Activated T-cell treated with anti-CD3 and anti-CD28 coated beads, Interleukin-2, amount 50 U/mL, for 72 hours (primary cell): ENCODE results near the gene DSC1. TPM values are rescaled to one million over a fixed set of nuclear protein-coding genes. Genes with fewer than 3 reads are reported as not detected.

Experiments
- ATAC-seq, 2 donors: fragments of 150-1000 bp; cut with Tn5 transposase; replicated peaks in 1 of 2; 2 replicates each; pipeline ENCODE4 v1.10.0; 2021; ENCODE audit warnings: moderate library complexity in 2 of 2, mild to moderate bottlenecking in 1 of 2
- DNase-seq, 2 donors: peaks; one replicate each; pipeline ENCODE4 v3.0.0; 2021 to 2022; ENCODE audit warnings: mixed read lengths in 1 of 2
- H3K27ac Mint-ChIP-seq: one replicate; pipeline ENCODE4 v1.8.0; 2022; ENCODE audit warnings: mild to moderate bottlenecking, moderate library complexity, mixed read lengths
- H3K27me3 Mint-ChIP-seq: one replicate; pipeline ENCODE4 v1.8.0; 2022; ENCODE audit warnings: low read depth, mixed read lengths
- H3K36me3 Mint-ChIP-seq, 2 donors: one replicate each; pipeline ENCODE4 v1.8.0; 2022; ENCODE audit warnings: mixed read lengths in 2 of 2, mild to moderate bottlenecking in 1 of 2; ENCODE audit not compliant: insufficient read depth in 2 of 2
- H3K4me1 Mint-ChIP-seq: one replicate; pipeline ENCODE4 v1.8.0; 2022; ENCODE audit warnings: low read depth, mixed read lengths
- H3K4me3 Mint-ChIP-seq, 2 donors: one replicate each; pipeline ENCODE4 v1.8.0; 2022; ENCODE audit warnings: mild to moderate bottlenecking in 2 of 2, mixed read lengths in 2 of 2, moderate library complexity in 2 of 2
- H3K9me3 Mint-ChIP-seq, 2 donors: one replicate each; pipeline ENCODE4 v1.8.0; 2022; ENCODE audit warnings: mixed read lengths in 2 of 2
- total RNA-seq, 2 donors: library from RNA; stranded (reverse); gene quantifications; one replicate each; pipeline ENCODE4 v1.2.3, GENCODE V29; 2022

Gene DSC1
- total RNA-seq = under 1 TPM in 1 of 2 donors, not detected in 1; 0.19 TPM

DNA sequence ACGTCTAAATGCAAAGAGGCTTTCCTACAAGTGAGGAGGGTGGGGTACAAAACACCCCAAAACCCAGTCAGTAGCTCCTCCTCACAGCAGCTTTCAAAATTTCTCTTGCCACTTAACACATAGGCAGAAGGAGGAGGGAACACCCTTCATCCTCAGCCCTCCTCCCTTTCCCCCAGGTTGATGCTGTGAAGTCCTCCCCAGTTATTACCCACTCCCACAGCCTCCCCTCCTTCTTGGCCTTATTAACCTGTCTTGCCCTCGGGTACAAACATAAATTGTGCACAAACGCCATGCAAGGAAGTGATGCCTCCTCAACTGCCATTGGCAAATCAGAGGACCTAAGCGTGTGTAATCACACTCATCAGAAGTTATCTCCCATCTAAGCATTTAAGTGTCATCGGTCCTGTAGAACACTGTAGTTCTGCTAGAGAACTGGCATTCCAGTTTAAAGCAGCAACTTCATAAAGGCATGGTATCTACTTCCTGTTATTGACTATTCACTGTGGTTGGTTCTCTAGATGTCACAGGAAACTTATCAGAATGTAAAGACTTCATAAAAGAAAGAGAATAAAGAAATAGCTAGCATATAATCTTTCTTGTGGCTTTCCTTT is at the start of gene DSC1:
TSS of gene DSC1 (minus strand) at position 32 of the 611 bp plus-strand sequence. CDS start 262 bp downstream, outside the sequence.
- H3K27me3 Mint-ChIP-seq = no peaks in the 10 kb centered on the region
- H3K4me1 Mint-ChIP-seq = peaks cover 7% of the 10 kb centered on the region
- no peak within 1 kb of the TSS for H3K27ac Mint-ChIP-seq
- H3K36me3 Mint-ChIP-seq = no peaks in the 10 kb centered on the region
- H3K9me3 Mint-ChIP-seq = no peaks in the 10 kb centered on the region
- peak within 1 kb of the TSS; percentile 13 to 53 for H3K4me3 Mint-ChIP-seq
- ATAC-seq (no peak), DNase-seq (no peak)

DNA sequence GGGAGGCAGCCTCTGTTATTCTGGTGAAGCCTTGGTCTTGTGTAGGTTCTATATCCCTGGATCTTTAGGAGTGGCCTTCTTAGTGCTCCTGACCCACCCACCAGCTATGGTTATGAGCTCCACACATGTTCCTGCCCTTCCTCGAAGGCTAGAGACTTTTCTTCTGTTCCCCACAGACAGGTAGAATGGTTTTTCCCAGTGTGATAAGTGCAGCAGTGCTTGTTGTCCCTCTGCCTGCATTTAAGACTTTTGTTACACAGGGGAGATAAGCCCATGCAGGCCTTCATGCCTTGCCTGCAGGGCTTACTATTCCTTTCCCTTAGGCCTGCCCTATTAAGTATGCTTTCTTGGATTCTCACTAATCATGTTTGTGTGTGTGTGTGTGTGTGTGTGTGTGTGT is 48.4 kb upstream of the DSC1 start:
- DNase-seq = no peak
- no peak overlapping the region for H3K4me3 Mint-ChIP-seq
- no peaks in the 10 kb centered on the region for H3K4me1 Mint-ChIP-seq
- peaks cover 0 to 6% of the 10 kb centered on the region in 2 donors for H3K9me3 Mint-ChIP-seq
- H3K36me3 Mint-ChIP-seq = no peaks in the 10 kb centered on the region
- no peak for ATAC-seq
- no peaks in the 10 kb centered on the region for H3K27me3 Mint-ChIP-seq
- no peak overlapping the region for H3K27ac Mint-ChIP-seq

- Mint-ChIP-seq H3K27me3 (no peaks in the 10 kb centered on the region), H3K27ac (no peak overlapping the region), H3K9me3 (peaks cover 2 to 6% of the 10 kb centered on the region in 2 donors), H3K4me1 (no peaks in the 10 kb centered on the region), H3K36me3 (no peaks in the 10 kb centered on the region), H3K4me3 (no peak overlapping the region)
- DNase-seq = no peak
- no peak for ATAC-seq
These were observed 46.4 kb upstream of the DSC1 start for GRCh38 chr18:31209041-31209440.

DNA sequence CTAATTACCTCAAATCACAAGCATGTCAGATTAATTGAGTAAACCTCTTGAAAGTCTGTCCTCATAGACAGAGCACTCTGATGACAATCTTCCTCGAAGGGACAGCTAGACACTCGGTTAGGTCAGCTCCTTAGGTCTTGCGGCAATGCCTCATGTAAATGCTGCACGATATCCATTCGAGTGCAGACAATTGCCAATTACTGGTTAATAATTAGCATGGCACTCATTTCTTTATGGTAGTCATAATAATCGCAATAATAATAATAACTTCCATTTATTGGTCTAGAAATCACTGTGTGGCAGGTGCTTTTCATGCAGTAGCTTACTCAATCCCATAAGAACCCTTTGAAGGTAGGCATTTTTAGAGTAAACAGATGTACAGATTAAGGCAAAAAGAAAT is 44.7 kb upstream of the DSC1 start:
- Mint-ChIP-seq H3K27me3 (no peaks in the 10 kb centered on the region), H3K4me1 (no peaks in the 10 kb centered on the region)
- DNase-seq = no peak

DNA sequence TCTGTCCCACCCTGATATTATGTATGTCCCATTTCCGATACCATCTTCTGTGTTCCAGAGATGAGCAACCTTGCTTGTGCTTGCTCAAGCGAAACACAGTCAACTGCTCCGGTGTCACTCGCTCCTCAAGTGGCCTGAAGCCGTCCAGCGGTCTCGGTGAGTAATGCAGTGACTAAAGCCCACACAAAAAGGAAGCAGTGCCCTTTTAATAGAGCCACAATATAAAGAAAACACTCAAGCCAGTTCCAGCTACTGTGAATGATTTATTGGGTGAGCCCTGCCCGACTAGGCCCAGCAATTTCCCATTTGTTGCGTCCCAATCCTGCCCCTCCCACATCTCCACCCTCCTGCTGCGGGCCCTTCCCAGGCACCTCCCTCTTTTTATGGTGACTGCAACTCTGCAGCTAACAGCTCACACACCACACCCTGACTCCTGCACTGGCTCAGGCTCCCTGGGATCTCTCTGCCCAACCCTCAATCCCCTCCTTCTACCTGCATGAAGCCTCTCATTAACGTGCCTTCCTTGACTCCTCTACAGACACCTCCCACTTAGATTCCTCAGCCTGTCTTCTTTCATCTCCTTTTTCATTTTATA is 44.2 kb upstream of the DSC1 start:
- no peaks in the 10 kb centered on the region for H3K36me3 Mint-ChIP-seq
- DNase-seq = no peak
- H3K9me3 Mint-ChIP-seq = peaks cover 2 to 3% of the 10 kb centered on the region in 2 donors
- H3K27me3 Mint-ChIP-seq = no peaks in the 10 kb centered on the region
- H3K4me1 Mint-ChIP-seq = no peaks in the 10 kb centered on the region
- ATAC-seq = no peak
- no peak overlapping the region for H3K4me3 Mint-ChIP-seq
- H3K27ac Mint-ChIP-seq = no peak overlapping the region

More for the DNA sequence above, 44.7 kb upstream of the DSC1 start:
- peaks cover 2 to 3% of the 10 kb centered on the region in 2 donors for H3K9me3 Mint-ChIP-seq
- H3K27ac Mint-ChIP-seq = no peak overlapping the region
- H3K36me3 Mint-ChIP-seq = no peaks in the 10 kb centered on the region
- ATAC-seq = no peak
- no peak overlapping the region for H3K4me3 Mint-ChIP-seq

DNA sequence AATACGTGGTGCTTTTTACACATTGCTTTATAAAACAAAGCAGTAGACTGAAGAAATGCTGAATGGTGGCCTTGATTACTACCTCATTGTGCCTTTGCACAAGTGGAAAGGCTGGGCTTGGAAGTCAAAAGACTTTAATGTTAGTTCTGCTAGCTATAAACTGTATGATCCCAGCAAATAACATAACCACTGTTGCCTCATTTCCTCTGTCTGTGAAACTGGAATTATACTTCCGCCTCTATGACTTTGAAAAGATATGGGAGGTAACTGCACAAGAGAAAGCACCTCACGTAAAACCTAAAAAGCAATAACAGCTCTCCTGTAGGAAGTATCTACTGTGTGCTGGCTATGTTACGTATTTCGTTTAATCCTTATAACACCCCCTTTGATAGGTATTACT is 43.4 kb upstream of the DSC1 start:
- no peaks in the 10 kb centered on the region for H3K27me3 Mint-ChIP-seq
- ATAC-seq (no peak), DNase-seq (no peak)
- no peaks in the 10 kb centered on the region for H3K4me1 Mint-ChIP-seq
- no peak overlapping the region for H3K4me3 Mint-ChIP-seq
- H3K9me3 Mint-ChIP-seq = peaks cover 3 to 5% of the 10 kb centered on the region in 2 donors
- H3K36me3 Mint-ChIP-seq = no peaks in the 10 kb centered on the region
- H3K27ac Mint-ChIP-seq = no peak overlapping the region

DNA sequence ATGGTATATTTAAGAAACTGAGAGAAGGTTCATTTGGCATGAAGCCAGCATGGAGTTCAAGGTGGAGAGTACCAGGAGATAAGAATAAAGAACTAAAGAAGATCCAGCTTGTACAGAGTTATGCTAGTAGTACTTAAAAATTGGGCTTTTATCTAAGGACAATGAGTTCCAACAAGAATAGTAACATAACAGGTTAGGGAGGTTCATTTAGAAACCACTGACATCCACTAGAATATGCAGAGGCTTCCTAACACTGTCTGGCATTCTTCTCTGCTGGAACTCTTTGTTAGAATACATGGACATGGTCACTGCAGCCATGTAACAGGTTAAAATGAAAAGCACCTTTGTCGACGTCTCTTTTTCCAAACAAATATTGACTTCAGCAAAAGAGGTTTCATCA is 42.6 kb upstream of the DSC1 start:
- no peak for ATAC-seq
- Mint-ChIP-seq H3K4me3 (no peak overlapping the region), H3K4me1 (no peaks in the 10 kb centered on the region)

DNA sequence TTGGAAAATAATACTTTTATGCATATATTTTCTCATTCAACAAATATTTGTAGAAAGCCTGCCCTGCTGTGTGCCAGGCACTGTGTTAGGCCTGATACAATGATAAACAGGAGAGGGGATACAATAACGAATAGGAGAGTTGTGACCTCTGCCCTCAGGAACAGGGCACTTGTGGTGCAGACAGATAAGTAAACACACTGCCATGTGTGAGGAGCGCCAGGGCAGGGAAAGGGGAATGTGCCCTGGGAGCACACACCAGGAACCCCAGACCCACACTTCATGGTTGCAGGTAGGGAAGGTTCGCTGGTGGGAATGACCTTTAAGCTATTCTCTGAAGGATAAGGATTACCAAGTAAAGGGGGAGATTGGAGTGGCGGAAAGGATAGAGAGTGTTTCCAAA is 42.2 kb upstream of the DSC1 start:
- Mint-ChIP-seq H3K36me3 (no peaks in the 10 kb centered on the region), H3K27me3 (no peaks in the 10 kb centered on the region), H3K27ac (no peak overlapping the region), H3K4me1 (no peaks in the 10 kb centered on the region), H3K4me3 (no peak overlapping the region), H3K9me3 (peaks cover 0 to 5% of the 10 kb centered on the region in 2 donors)
- DNase-seq (no peak), ATAC-seq (no peak)

More for the DNA sequence above, 42.6 kb upstream of the DSC1 start:
- DNase-seq = no peak
- no peaks in the 10 kb centered on the region for H3K36me3 Mint-ChIP-seq
- no peaks in the 10 kb centered on the region for H3K27me3 Mint-ChIP-seq
- H3K9me3 Mint-ChIP-seq = peaks cover 0 to 5% of the 10 kb centered on the region in 2 donors
- H3K27ac Mint-ChIP-seq = no peak overlapping the region

GRCh38 chr18:31204166-31204565 is 41.5 kb upstream of the DSC1 start:
- Mint-ChIP-seq H3K4me3 (no peak overlapping the region), H3K36me3 (no peaks in the 10 kb centered on the region), H3K27me3 (no peaks in the 10 kb centered on the region), H3K9me3 (peaks cover 0 to 5% of the 10 kb centered on the region in 2 donors), H3K4me1 (no peaks in the 10 kb centered on the region), H3K27ac (no peak overlapping the region)
- ATAC-seq (no peak), DNase-seq (no peak)

DNA sequence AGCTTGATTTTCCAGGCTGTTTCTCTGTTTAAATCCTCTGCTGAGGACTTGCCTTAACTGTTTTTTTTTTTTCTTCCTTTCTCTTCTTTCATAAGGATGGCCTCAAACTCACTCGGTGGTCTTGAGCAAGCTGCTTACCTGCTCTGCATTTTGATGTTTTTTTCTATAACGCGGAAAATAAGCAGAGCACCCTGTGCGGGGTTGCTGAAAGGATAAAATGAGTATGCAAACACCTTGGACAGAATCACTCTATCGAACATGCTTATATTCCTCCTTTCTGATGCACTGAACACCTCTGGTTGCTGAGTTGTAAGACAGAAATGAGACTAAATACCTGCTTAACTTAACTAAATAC is 41.1 kb upstream of the DSC1 start:
- Mint-ChIP-seq H3K27me3 (no peaks in the 10 kb centered on the region), H3K4me3 (no peak overlapping the region), H3K27ac (no peak overlapping the region), H3K36me3 (no peaks in the 10 kb centered on the region), H3K4me1 (no peaks in the 10 kb centered on the region), H3K9me3 (peaks cover 0 to 5% of the 10 kb centered on the region in 2 donors)
- ATAC-seq (no peak), DNase-seq (no peak)

DNA sequence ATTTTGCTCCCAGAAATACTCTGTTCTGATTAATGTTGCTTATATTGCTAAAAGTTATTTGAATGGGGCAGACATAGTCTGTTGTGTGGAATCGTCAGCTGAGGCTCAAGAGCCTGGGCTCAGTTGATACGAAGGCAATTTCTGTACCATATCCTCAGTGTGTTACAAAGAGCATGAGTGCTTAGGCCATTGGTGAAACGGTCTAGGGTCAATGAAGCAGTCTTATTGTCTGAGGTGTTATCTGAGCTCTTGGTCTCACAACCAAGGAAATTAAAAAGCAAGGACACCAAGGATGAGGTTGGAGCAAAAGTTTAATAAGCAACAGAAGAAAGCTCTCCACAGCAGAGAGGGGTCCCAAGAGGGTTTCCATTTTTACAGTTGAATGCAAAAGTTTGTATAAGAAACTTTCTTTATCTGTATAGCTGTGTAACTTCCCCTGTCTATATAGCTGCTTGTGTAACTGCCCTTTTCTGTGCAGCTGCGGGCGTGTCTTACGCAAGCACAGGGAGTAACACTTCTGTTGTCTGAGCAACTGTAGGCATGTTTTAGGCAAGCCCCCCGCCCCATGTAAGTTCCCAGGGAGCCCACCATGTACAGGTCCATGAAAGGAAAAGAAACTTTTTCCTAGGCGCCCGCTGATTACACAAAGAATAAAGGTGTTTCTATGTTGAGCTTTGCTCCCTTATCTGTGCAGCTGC is 40.6 kb upstream of the DSC1 start:
- H3K9me3 Mint-ChIP-seq = peaks cover 0 to 5% of the 10 kb centered on the region in 2 donors
- H3K27ac Mint-ChIP-seq = no peak overlapping the region
- DNase-seq (no peak), ATAC-seq (no peak)
- no peak overlapping the region for H3K4me3 Mint-ChIP-seq
- H3K4me1 Mint-ChIP-seq = no peaks in the 10 kb centered on the region
- H3K27me3 Mint-ChIP-seq = no peaks in the 10 kb centered on the region
- no peaks in the 10 kb centered on the region for H3K36me3 Mint-ChIP-seq

- Mint-ChIP-seq H3K4me3 (no peak overlapping the region), H3K27ac (no peak overlapping the region), H3K27me3 (no peaks in the 10 kb centered on the region), H3K36me3 (no peaks in the 10 kb centered on the region), H3K9me3 (peaks cover 0 to 3% of the 10 kb centered on the region in 2 donors), H3K4me1 (no peaks in the 10 kb centered on the region)
- ATAC-seq = no peak
- no peak for DNase-seq
These were observed 36.6 kb upstream of the DSC1 start for GRCh38 chr18:31199190-31199769.

DNA sequence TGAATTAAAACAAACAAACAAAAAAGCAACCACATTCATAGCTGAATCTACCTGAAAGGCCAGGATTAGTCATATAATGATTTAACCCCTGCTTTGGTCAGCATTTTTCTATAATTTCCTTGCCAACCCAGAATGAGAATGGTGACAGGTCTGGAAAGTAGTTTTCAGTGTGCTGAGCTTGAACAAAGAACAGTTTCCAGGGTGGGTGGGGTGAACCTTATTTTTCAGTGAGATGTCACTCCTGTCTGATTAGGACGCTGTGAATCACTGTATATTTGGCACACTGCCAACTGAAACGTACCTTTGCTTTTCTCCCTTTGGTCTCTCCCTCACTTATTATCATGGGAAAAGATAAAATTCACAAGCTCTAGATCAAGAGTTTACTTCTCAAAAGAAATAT is 35.0 kb upstream of the DSC1 start:
- ATAC-seq = no peak

More for the DNA sequence above, 35.0 kb upstream of the DSC1 start:
- H3K4me1 Mint-ChIP-seq = no peaks in the 10 kb centered on the region
- H3K27ac Mint-ChIP-seq = no peak overlapping the region
- DNase-seq = no peak
- H3K9me3 Mint-ChIP-seq = peaks cover 0 to 5% of the 10 kb centered on the region in 2 donors
- H3K36me3 Mint-ChIP-seq = no peaks in the 10 kb centered on the region
- H3K27me3 Mint-ChIP-seq = no peaks in the 10 kb centered on the region
- no peak overlapping the region for H3K4me3 Mint-ChIP-seq
